ENCODE data around the gene MYH10.

The MYH10 gene

GRCh38 chr17:8602679-8603078 is 27.8 kb downstream of the MYH10 start:
- no peak for DNase-seq

- DNase-seq = no peak
These were observed 31.0 kb downstream of the MYH10 start for GRCh38 chr17:8599351-8600011.

DNA sequence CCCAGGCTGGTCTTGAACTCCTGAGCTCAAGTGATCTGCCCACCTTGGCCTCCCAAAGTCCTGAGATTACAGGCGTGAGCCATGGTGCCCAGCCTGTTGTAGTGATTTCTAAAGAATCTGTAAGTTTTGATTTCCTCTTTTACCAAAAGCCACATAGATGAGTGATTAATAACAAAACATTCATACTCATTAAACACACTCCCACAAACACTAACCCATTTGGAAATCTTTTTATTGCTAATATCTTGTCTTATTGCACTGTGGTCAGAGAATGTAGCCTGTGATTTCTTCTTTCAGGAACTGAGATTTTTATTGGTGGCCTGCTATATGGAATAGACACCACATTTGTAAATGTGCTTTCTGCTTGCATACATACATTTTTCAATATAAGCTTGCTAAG is 31.6 kb downstream of the MYH10 start:
- DNase-seq = no peak

GRCh38 chr17:8593830-8594229 is 36.7 kb downstream of the MYH10 start:
- DNase-seq = no peak

DNA sequence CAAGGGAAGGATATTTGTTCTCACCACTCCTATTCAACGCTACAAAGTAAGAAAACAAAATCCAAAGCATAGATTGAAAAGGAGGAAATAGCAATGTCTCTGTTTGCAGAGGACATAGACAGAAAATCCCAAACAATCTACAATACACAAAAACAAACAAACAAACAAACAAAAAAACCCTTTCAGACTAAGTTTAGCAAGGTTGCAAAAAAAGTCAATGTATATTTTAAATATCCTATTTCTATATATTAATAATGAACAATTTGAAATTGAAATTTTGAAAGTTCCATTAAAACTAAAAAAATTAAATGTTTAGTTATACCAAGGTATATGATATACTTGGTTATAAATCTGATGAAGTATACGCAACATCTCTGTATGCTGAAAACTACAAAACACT is 37.2 kb downstream of the MYH10 start:
- no peak for DNase-seq

GRCh38 chr17:8588877-8589554 is 41.5 kb downstream of the MYH10 start:
- no peak for DNase-seq

DNA sequence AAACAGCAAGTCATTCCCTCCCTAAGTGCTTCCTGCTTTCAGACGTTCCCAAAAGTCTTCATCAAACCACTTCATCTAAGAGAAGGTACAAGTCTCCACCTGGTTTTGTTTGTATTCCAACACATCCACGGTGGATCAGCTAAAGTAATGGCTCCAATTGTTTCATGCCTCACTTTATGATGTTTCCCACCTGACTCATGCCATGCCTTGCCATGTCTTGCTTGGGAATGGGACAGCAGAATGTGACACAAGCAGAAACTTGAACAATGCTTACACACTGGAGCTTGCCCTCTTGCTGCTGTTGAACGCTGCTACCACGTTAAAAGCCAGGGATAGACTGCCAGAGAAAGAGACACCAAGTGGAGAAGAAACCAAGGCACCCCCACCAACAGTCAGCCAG is 43.8 kb downstream of the MYH10 start:
- DNase-seq = no peak

GRCh38 chr17:8585911-8586310 is 44.6 kb downstream of the MYH10 start:
- DNase-seq = no peak

GRCh38 chr17:8583954-8584353 is 46.6 kb downstream of the MYH10 start:
- DNase-seq = no peak

DNA sequence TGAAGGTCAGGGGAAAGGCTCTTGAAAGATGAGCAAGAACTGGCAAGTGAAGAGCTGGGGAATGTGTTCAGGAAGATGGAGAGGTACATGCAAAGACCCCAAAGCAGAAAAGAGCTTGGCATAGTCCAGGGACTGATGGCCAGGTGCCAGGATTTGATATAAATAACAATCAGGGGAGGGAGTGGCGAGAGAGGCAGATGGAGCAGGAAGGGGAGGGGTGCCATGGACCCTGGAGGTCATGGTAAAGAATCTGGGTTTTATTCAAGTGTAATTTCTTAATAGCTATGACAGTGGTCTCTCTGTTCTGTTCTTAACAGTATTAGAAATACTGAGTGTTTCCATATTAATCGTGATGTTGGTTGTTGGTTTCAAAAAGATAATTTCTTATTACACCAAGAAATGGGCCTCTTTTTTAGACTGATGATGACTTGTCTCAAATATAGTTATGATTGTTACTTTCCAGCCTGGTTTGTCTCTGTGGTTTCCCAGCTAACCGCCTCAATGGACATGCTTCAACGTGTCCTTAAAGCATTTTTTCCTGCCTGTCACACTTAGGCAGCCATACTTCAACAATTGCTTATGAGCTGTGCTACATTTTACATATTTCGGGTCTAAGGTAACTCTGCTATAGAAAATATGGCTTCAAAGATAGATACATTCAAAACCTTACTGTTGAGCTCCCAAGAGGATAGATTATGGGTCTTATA is 49.4 kb downstream of the MYH10 start:
- DNase-seq = no peak

- DNase-seq = no peak
These were observed 52.7 kb downstream of the MYH10 start for GRCh38 chr17:8577868-8578267.

DNA sequence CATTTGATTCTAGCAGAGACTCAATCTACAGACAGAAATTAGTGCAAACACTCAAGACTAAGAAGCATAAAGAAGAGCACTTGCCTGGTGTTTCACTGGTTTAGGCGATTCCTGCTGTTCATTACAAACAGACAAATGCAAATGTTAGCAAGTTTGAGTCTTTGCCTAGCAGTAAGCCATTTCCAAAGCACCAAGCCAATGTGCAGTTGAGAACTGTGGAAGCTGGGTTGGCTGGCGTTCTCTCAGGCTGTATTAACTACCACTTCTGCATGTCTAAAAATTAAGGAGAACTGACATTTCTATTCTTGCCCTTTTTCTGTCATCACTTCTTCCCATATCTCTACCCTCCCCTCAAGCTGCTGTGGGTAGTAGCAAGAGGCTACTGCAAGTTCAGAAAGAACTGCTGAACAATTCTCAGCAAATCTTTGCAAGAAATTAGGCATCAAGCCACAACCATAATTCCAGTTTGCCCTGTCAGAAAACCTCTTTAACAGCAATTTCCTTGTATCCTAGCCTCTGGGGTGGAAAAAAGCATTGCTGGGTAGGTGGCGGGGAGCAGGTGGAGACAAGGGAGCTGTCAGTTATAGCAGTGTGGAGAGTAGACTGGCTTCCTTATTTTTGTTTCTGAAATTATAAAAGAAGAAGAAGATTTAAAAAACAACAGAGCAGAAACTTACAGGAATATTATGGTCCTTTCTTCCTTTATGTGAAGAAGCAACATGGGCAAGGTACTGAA is 53.8 kb downstream of the MYH10 start:
- DNase-seq = no peak

GRCh38 chr17:8574687-8575086 is 55.8 kb downstream of the MYH10 start:
- no peak for DNase-seq

DNA sequence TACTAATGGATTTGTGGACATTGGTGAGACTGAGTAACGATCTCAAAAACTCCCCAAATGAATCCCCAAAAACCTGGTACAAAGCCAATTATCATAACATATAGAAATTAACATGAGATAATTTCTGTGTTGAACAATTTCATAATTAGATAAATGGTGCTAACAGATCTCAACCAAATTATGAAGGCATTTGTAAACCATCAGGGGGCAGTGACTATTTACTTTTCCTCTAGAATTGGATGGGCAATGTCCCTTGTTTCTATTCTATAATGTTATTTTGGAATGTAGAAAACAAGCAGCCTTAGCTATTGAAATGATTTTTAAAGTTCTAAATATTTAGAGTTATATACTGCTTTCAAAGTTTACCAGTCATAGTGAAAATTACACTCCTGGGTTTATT is 57.8 kb downstream of the MYH10 start:
- no peak for DNase-seq

DNA sequence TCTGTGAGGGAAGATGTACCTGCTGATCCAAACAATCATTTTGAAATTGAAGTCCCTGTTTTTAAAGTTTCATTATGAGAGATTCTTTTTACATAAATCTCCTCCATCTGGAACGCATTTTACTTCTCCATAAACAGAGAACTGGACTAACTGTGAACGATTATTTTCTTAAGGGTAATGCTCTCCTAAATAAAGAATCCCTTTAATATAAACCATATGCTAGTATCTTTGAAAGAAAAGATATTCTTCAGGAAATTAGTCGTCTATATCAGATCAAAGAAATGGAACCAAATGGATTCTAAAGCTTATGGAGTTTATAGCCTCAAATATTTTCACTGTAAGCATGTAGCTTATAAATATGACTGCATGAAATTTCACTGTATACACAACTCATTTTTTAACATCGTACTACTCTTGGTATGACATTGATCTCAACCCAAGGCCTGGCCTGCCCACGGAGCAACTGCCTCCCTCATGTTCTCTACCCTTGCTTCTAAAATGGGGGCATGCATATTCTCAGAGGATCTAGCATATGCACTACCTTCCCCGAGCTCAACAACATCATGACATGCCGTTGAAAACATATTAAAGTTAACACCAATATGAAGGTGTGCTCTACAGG is 66.4 kb downstream of the MYH10 start:
- DNase-seq = peak; percentile 68

DNA sequence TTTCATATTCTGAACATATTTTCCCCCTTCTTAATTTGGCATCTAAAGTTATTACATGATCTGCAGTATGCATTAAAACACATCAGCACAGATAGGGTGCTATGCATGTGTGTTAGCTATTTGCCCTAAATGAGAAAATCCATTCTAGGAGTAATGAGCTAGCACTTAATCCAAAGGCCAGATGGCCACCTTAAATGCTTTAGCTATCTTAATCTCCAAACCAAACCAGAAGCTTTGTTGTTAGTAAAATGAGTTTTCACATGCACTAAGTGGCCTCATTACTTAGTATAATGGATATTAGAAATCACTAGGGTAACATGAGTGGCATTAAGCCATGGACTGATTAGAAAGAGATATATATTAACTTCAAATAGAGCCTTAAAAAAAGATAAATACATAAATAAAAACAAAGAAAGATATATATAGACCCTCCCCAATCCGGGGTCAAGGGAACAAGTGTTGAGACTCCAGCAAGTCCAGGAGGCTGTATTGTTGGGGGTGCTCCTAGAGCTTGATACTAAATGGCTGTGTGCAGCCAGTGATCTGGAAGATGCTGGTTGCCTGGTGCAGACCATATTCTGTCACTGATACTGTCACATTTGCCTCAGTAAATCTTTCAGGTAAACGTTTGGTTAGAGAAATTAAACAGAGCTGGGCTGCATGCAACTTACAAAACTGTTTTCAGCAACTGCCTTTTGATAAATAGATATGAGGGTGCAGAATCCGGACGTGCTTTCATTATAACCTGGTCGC is 67.3 kb downstream of the MYH10 start:
- no peak for DNase-seq

GRCh38 chr17:8558144-8558543 is 72.4 kb downstream of the MYH10 start:
- DNase-seq = no peak

GRCh38 chr17:8557176-8557806 is 73.2 kb downstream of the MYH10 start:
- DNase-seq = peak; percentile 27

- DNase-seq = peak; percentile 13
These were observed 74.5 kb downstream of the MYH10 start for GRCh38 chr17:8556074-8556473.

- no peak for DNase-seq
These were observed 75.5 kb downstream of the MYH10 start for GRCh38 chr17:8555062-8555461.

DNA sequence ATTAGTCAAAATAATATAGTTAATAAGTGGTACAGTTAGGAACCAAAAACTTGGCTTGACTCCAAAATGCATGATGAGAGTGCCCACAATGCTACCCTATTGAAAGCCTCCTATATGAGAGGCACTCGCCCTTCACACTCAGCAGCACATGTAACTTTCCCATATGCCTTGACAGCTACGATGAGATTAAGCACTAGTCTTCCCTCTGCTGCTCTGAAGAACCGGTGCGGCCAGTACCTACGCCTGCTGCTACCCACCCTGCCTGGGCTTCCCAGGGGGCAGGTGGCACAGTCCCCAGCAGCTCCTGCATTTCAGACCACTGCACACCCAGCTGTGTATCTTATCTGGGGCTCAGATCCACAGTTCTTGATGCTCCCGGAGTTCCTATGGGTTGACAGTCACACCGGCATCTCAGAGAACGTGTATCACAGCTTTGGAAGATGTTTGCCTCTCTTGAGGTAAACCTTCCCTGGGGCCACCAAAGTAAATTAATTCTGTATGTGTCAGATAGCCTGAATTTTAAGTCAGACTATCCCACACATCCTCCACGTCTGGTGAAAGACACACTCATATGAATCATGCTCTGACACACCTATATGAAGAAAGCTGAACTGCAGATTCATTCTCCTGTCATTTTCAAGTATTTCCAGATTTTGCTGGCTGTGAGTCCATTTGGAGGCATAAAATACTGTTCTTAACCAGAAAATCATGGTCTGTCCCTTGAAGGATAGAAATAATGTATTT is 77.8 kb downstream of the MYH10 start:
- DNase-seq = peak; percentile 41
